Measurements from ENCODE around the gene TOX2. TPM values are rescaled to one million over a fixed set of nuclear protein-coding genes. Genes with fewer than 3 reads are reported as not detected.

TOX2 gene
- total RNA-seq, 1 donor from 2014 or later, result 0.94 TPM

GRCh38 chr20:43901296-43901695 is 13.4 kb upstream of the TOX2 start:
- H3K27me3 Mint-ChIP-seq (ENCODE audit: low read depth), result peaks cover 14% of the 10 kb centered on the region
- H3K4me3 Mint-ChIP-seq, result no peak overlapping the region
- TF ChIP-seq CTCF (IDR thresholded peaks at IDR 0.05; ENCODE audit: unreplicated experiment), result no peak
- no peaks in the 10 kb centered on the region for H3K9me3 Mint-ChIP-seq
- H3K27ac Mint-ChIP-seq, result no peak overlapping the region
- peaks cover 5% of the 10 kb centered on the region for H3K4me1 Mint-ChIP-seq
- no peaks in the 10 kb centered on the region for H3K36me3 Mint-ChIP-seq
- no peak for DNase-seq (ENCODE audit: low spot score in 2 of 2, unreplicated experiment in 2 of 2)

DNA sequence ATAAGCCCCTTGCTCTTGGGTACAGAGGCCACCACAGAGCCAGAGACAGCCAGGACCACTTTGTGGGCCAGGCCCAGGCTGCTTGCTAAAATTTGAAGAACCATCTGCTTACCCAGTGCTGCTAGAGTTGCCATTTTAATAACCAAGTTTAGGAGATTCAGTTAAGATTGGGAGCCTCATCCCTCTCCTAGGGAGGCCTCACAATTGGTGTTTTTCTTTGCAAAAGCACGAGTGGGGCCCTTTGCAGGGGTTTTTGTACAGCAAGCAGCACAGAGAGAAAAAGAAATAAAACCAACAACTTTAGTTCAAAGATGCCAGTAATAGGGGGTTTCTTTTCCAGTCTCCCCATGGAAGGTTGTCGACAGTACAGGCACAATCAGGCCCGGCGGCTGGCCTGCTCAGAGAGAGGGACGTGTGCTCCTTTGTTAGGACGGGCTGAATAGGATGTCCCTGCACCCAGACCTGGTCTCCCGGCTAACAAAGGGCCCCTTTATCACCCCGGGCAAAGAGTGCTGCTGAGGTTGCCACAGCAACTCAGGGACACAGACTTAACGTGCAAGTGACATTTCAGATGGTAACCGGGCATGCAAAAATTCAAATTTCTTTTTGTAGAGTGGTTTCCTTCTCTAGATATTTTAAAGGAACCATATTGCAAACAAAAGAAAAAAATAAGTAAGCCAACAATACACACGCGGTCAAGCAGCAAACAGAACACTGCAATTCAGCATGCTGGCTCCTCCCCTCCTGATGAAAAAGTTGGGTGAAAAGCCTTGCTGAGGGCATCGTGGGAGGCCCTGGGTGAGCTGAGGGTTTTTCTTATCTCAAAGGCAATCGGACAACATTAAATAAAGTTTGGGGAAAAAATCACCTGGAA is 10.5 kb upstream of the TOX2 start:
- DNase-seq (ENCODE audit: low spot score in 2 of 2, unreplicated experiment in 2 of 2), result no peak
- Mint-ChIP-seq H3K27me3 (ENCODE audit: low read depth) (peaks cover 15% of the 10 kb centered on the region), H3K4me3 (no peak overlapping the region), H3K36me3 (no peaks in the 10 kb centered on the region), H3K27ac (no peak overlapping the region), H3K9me3 (peaks cover 6% of the 10 kb centered on the region), H3K4me1 (peaks cover 5% of the 10 kb centered on the region)
- no peak for TF ChIP-seq CTCF (IDR thresholded peaks at IDR 0.05; ENCODE audit: unreplicated experiment)

GRCh38 chr20:43904827-43905177 is 9.8 kb upstream of the TOX2 start:
- no peak for DNase-seq (ENCODE audit: low spot score in 2 of 2, unreplicated experiment in 2 of 2)
- H3K4me3 Mint-ChIP-seq, result no peak overlapping the region
- H3K27me3 Mint-ChIP-seq (ENCODE audit: low read depth), result peaks cover 17% of the 10 kb centered on the region
- H3K4me1 Mint-ChIP-seq, result peaks cover 5% of the 10 kb centered on the region
- H3K27ac Mint-ChIP-seq, result no peak overlapping the region
- peaks cover 6% of the 10 kb centered on the region for H3K9me3 Mint-ChIP-seq
- no peak for TF ChIP-seq CTCF (IDR thresholded peaks at IDR 0.05; ENCODE audit: unreplicated experiment)
- no peaks in the 10 kb centered on the region for H3K36me3 Mint-ChIP-seq

DNA sequence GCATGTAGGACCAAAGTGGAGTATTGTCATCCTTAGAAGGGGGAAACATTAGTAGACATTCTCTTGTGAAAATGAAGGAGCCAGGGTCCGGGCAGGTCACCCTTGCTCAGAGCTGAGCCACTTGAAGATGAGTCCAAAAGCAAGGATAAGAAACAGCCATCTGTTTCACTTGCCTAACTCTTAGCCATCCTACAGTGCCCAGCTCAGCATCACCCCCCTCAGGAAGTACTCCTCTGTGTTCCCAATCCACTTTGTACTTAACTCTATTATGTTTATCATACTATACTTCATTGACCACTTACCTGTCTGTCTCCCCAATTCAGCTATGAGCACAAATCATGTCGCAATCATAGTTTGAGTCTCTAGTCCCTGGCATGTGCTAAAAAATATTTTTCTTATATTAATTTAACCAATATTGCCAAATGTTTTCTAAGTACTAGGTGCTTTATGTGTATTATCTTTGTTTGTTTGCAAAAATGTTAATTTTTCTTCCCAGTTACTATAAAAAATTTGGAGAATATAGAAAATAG is 8.1 kb upstream of the TOX2 start:
- DNase-seq (ENCODE audit: low spot score in 2 of 2, unreplicated experiment in 2 of 2), result no peak
- Mint-ChIP-seq H3K36me3 (no peaks in the 10 kb centered on the region), H3K4me1 (peaks cover 5% of the 10 kb centered on the region), H3K4me3 (no peak overlapping the region), H3K27me3 (ENCODE audit: low read depth) (peaks cover 22% of the 10 kb centered on the region), H3K9me3 (peaks cover 6% of the 10 kb centered on the region), H3K27ac (no peak overlapping the region)
- TF ChIP-seq CTCF (IDR thresholded peaks at IDR 0.05; ENCODE audit: unreplicated experiment), result no peak

GRCh38 chr20:43909211-43909610 is 5.4 kb upstream of the TOX2 start:
- Mint-ChIP-seq H3K27ac (no peak overlapping the region), H3K4me1 (peaks cover 2% of the 10 kb centered on the region), H3K27me3 (ENCODE audit: low read depth) (peaks cover 47% of the 10 kb centered on the region), H3K36me3 (no peaks in the 10 kb centered on the region), H3K4me3 (no peak overlapping the region), H3K9me3 (peaks cover 25% of the 10 kb centered on the region)
- TF ChIP-seq CTCF (IDR thresholded peaks at IDR 0.05; ENCODE audit: unreplicated experiment), result no peak
- DNase-seq (ENCODE audit: low spot score in 2 of 2, unreplicated experiment in 2 of 2), result no peak
